ENCODE results near the gene FBXL7.

Gene FBXL7

DNA sequence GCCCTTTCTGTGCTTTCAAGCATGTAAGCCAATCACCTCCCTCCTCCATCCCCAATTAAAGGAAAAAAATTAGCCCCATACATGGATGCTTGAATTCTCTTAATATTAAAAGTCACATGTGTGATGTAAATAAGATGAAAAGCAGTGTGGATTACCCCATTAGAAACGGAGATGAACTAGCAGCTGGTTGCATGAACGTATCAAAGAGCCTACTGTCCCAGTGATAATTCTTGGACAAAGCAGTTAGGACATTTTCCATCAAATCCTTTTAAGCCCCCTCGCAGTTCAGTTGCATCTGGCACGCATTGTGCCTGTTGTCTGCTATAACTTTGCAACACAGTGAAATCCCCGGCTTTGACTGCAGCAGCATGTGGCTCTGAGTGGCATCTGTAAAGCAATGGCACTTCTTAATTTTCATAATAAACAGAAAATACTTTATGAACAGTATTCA lies 285.6 kb downstream of the FBXL7 start:
- CTCF ChIA-PET, result interaction anchor here (1.1 kb wide), 1 partner anchor 11 kb away, joined by 3 read pairs; no protein-coding TSS in a partner anchor
- POLR2A ChIA-PET, result no interaction called here
- no peak for DNase-seq (ENCODE audit: extremely low spot score)
- TF ChIP-seq, protein P1, sequence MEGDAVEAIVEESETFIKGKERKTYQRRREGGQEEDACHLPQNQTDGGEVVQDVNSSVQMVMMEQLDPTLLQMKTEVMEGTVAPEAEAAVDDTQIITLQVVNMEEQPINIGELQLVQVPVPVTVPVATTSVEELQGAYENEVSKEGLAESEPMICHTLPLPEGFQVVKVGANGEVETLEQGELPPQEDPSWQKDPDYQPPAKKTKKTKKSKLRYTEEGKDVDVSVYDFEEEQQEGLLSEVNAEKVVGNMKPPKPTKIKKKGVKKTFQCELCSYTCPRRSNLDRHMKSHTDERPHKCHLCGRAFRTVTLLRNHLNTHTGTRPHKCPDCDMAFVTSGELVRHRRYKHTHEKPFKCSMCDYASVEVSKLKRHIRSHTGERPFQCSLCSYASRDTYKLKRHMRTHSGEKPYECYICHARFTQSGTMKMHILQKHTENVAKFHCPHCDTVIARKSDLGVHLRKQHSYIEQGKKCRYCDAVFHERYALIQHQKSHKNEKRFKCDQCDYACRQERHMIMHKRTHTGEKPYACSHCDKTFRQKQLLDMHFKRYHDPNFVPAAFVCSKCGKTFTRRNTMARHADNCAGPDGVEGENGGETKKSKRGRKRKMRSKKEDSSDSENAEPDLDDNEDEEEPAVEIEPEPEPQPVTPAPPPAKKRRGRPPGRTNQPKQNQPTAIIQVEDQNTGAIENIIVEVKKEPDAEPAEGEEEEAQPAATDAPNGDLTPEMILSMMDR (IDR thresholded peaks at IDR 0.05; ENCODE audit: control extremely low read depth, extremely low read depth, low read depth, missing control alignments), result no peak

DNA sequence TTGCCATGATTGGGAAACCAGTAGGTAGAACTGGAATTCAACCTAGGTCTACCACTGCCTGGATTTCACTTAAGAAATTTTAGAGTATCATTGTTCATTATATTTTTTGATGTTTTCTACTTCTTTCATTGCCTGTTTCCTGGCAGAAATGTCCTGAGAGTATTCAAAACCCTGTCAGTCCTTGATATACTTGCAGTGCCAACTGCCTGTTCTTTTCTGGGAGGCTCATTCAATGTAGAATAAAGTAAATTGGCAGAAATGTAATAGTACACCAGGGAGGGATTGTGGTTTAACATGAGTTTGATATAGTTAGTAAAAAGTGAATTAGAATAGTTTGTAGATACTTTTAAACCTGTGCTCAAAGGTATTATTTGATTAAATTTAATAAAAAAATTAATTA lies 286.3 kb downstream of the FBXL7 start:
- CTCF ChIA-PET, result no interaction called here
- POLR2A ChIA-PET, result no interaction called here
- TF ChIP-seq, protein P1 (IDR thresholded peaks at IDR 0.05; ENCODE audit: control extremely low read depth, extremely low read depth, low read depth, missing control alignments), result no peak
- no peak for DNase-seq (ENCODE audit: extremely low spot score)

DNA sequence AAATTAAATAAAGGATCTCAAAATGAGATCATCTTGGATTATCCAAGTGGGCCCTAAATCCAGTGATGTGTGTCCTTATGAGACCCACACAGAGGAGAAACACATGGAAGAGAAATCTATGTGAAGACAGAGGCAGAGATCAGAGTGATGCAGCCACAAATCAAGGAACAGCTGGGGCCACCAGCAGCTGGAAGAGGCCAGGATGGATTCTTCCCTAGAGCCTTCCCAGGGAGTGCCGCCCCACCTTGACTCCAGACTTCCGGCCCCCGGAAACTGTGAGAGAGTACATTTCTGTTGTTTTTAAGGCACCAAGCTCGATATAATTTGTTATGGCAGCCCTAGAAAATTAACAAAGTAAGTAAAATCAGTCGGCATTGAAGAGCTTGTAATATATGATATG lies 286.9 kb downstream of the FBXL7 start:
- ChIA-PET POLR2A (no interaction called here), CTCF (no interaction called here)
- TF ChIP-seq, protein P1 (IDR thresholded peaks at IDR 0.05; ENCODE audit: control extremely low read depth, extremely low read depth, low read depth, missing control alignments), result no peak
- DNase-seq (ENCODE audit: extremely low spot score), result no peak

DNA sequence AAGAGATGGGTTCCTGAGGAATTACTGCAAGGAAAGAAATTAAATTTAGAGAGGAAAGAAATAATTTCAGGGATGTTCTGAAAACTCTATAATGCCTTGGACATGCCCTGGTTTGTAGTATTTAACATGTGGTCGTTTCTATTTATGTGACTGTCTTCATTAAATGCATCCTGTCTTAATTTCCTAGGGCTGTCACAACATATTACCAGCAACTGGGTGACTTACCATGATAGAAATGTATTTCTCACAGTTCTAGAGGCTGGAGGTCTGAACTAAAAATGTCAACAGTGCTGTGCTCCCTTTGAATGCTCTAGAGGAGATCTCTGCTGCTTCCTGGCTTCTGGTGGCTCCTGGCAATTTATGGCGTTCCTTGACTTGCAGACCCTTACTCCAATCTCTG lies 287.7 kb downstream of the FBXL7 start:
- no peak for DNase-seq (ENCODE audit: extremely low spot score)
- ChIA-PET CTCF (no interaction called here), POLR2A (no interaction called here)
- TF ChIP-seq, protein P1 (IDR thresholded peaks at IDR 0.05; ENCODE audit: control extremely low read depth, extremely low read depth, low read depth, missing control alignments), result no peak

DNA sequence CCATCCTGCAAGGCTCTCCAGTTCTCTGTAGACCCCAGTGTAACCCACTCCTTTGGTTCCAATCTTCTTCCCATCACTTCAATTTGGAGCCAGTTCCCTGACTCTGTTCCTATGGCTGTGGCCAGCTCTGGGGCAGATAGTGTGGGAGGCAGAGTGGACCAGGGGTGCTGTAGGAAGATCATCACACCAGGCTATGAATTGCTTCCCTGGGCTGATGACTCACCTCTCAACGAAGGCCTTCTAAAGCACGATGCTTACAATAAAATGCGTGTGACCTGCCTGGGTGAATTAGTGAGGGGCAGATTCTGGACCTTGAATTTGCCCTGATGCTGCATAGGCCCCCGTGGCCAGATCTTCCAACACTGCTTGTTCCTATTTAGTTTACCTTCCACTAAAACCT lies 289.7 kb downstream of the FBXL7 start:
- DNase-seq (ENCODE audit: extremely low spot score), result no peak
- ChIA-PET CTCF (no interaction called here), POLR2A (no interaction called here)
- TF ChIP-seq, protein P1 (IDR thresholded peaks at IDR 0.05; ENCODE audit: control extremely low read depth, extremely low read depth, low read depth, missing control alignments), result no peak

DNA sequence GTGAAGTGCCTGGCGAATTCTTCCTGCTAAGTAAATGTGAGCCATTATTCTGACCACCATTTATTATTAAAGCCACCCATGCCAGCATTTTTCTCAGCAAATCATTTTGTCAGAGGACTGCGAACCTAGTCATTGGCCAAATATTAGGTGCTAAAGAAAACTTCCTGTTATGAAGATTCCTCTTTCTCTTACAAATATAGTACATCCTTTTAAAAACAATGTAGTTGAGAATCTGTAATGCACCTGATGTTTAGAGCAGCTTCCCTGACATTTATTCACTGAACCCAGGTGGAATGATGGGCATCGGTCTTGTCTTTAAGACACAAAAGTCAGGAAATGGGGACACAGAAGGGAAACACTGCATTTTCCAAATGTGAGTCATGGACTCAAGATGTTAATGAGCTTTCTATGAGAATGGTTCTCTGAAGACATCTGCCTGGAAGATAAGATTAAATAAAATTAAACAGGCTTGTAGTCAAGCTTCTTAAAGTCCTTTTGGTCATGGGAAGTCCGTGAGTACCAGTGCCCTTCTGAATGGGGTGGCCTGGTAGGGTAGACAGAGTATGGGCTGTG lies 290.6 kb downstream of the FBXL7 start:
- CTCF ChIA-PET, result interaction anchor here (1.1 to 1.5 kb wide), 2 partner anchors 10 to 681 kb away, joined by 3 to 4 read pairs; no protein-coding TSS in a partner anchor
- TF ChIP-seq, protein P1 (IDR thresholded peaks at IDR 0.05; ENCODE audit: control extremely low read depth, extremely low read depth, low read depth, missing control alignments), result no peak
- POLR2A ChIA-PET, result no interaction called here
- no peak for DNase-seq (ENCODE audit: extremely low spot score)
